ENCODE data around the gene CCNB2.
"Not testable (repeated sequence)": the region's sequence is repeated elsewhere in the genome, so short reads cannot be mapped to it uniquely, and the experiment has no call there.

Gene CCNB2

DNA sequence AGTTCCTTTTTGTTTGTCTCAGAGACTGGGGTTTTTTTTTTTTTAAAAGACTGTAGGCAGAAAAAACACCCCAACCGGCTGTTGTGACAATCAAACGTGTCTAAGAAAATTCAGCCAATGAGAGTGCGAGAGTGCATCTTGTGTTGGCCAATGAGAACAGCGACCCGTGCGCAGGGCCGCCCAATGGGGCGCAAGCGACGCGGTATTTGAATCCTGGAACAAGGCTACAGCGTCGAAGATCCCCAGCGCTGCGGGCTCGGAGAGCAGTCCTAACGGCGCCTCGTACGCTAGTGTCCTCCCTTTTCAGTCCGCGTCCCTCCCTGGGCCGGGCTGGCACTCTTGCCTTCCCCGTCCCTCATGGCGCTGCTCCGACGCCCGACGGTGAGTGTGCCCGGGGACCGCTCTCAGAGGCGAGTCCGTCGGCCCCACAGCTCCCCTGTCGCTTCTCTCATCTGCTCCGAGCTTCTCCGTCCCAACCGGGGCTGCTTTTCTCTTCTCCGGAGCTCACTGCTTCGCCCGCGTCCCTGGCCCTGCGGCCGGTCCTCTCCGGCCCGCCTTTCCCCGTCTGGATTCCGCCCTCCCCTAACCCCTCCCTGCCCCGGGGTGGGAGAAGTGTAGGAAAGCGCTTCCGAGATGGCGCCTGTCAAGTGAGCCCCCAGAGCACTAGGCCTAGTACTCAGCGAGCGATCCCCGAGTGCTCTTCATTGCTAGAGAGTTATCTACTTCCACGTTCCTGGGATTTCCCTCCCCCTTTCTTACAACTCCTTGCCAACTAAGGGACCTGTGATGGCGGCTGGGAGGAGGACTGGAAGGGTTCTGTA lies at the start of gene CCNB2:
Gene CCNB2 (plus strand): TSS at position 235 of the 821 bp plus-strand sequence. CDS start 123 bp downstream, at position 358.
- peak; percentile 92 for DNase-seq (ENCODE audit: low spot score)

DNA sequence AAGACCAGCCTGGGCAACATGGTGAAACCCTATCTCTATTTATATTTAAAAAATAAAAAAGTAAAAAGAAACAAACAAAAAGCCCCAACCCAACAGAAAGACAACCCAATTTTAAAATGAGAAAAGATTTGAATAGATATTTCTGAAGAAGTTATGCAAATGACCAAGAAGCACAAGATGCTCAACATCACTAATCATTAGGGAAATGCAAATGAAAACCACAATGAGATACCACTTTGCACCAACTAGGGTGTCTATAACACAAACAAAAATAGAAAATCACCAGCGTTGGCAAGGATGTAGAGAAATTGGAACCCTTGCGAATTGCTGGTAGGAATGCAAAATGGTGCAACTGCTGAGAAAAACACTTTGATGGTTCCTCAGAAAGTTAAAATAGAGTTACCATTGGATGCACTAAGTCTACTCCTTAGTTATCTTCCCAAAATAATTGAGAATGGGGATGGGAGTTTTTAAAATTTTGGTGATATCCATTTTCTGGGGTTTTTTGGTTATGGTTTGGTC lies 45.8 kb upstream of the CCNB2 start:
- no peak for DNase-seq (ENCODE audit: low spot score)

DNA sequence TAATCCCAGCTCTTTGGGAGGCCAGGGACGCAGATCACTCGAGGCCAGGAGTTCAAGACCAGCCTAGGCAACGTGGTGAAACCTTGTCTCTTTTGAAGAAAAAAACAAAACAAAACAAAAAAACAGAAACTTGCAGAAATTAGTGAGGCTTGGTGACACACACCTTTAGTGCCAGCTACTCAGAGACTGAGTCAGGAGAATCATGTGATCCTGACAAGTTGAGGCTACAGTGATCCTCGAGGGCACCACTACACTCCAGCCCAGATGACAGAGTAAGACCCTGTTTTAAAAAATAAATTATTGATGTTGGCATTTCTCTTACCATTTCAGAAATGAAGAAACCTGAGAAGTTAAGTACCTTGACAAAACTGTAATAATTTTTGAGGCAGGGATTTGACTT lies 44.6 kb upstream of the CCNB2 start:
- peak; percentile 26 for DNase-seq (ENCODE audit: low spot score)

DNA sequence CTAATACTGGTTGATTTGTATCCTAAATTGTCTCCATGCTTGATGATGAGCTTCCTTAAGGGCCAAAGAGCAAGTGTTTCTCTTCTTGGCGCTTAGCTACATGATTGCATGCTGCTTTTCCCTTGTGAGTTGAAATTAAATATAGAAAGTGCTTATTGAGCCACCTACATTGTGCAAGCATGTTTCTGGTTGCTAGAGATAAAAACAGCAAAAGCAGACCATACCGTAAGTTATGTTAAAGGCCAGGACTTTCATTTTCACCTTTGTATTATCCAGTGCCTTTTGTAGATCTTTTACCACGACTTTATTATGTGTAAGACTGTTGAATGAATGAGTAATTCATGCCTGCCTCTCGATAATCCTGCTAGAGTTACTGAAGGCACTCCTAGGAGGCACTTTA lies 41.9 kb upstream of the CCNB2 start:
- DNase-seq (ENCODE audit: low spot score): no peak

DNA sequence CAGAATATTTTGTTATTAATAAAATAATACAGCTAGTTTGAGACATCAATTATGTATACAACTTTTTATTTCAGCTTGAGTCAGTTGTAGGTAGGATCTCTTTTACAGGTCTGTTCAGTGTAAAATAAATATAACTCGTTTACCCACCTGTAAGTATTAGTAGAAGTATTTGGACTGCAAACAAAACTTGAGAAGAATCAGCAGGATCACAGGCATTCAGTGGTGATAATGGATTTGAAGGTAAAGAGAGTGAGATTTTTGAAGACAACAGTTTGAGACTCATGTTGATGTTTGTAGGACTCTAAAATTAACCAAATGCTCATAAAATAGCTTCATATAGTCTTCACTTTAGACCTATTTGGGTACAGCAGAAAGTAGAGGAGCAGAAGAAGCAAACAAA lies 35.5 kb upstream of the CCNB2 start:
- no peak for DNase-seq (ENCODE audit: low spot score)

DNA sequence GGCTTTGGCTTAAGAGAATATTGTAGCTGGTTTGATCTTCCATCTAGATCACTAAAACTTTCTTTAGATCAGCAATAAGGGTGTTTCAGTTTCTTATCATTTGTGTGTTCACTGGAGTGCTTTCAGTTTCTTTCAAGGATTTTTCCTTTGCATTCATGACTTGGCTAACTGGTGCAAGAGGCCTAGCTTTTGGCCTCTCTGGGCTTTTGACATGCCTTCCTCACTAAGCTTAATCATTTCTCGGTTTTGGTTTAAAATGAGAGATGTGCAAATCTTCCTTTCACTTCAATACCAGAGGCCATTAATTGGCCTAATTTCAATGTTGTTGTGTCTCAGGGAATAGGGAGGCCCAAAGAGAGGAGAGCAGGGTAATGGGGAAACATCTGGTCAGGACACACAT lies 30.3 kb upstream of the CCNB2 start:
- no peak for DNase-seq (ENCODE audit: low spot score)

DNA sequence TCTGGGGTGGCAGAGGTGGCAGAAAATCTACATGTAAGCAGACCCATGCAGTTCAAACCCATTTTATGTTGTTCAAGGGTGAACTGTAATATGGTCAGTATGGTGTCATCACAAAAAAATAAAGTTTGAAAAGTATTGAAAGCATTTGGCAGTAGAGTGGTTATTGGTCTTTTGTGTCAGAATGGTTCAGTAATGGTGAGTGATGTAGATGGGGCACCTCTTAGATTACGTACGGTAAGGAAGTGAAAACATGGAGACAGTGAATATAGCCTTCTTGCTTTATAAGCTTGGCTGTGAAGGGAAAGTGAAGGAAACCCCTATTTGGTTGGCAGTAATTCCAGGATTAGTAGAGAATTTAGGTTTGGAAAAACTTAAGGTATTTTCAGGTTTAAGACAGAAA lies 17.2 kb upstream of the CCNB2 start:
- DNase-seq (ENCODE audit: low spot score): no peak

DNA sequence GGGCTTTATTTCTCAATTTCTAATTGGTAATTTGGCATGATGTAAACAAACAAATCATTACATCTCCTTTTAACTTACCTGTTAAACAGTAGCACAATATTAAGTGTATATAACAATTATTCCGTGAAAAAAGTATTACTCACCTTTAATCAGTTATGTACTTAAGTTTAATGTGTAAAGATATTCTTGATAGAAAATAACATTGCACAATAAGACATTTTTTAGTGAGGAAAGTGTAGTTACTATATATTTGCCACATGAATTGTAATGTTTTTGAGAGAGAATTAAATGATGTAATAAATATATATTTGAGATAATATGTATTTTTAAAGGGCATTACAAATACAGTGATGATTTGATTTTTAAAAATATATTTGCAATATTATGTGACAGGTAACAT lies 10.9 kb upstream of the CCNB2 start:
- DNase-seq (ENCODE audit: low spot score): no peak

DNA sequence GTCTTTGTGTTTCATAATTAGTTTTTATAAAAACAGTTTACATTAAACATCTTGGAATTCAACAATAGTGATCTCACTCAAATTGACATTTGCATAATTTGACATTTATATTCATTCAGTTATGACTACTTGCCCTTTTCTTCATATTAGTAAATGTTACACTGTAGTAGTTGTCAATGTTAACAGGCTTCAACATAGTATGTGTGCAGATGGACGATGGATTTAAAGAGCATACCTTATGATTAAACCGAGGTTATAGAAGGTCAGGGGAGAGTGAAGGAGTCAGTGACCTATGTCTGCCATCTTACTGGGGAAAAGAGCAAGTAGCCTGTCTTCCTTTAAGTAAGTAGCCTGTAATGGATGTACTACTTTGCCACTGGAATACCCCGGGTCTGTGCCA lies 8.5 kb upstream of the CCNB2 start:
- no peak for DNase-seq (ENCODE audit: low spot score)

DNA sequence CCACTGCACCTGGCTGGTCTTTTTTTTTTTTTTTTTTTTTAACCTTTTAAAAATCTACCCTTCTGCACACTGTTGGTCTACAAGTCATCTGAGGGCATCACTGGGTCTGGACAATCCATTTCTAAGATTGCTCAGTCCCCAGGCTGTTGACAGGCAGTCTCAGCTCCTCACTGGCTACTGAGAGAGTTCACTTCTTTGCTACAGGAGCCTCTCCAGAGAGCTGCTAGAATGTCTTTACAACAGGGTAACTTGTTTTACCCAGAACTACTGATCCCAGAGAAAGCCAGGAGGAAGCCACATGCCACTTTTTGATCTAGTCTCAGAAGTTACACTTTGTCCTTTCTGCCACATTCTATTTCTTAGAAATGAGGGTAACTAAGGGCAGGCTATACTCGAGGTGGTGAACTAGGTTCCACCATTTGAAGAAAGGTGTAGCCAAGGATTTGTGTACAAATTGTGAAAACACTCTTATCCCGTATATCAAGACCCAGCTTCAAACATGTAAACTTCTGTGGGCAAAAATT lies 5.7 kb upstream of the CCNB2 start:
- no peak for DNase-seq (ENCODE audit: low spot score)

DNA sequence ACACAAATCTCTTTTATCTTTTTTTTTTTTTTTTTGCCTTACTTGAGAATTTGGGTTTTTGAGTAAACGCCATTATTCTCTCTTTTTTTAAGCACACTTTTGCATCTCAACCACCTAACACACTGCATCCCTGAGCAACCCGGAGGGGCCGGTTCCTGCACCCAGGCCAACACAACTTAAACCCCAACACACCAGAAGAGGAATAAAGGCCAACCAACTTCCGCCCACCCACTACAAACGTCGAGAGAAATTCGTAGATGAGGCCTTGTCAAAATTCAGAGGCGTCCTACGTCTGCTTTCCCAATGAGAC lies 389 bp upstream of the CCNB2 start:
- no peak for DNase-seq (ENCODE audit: low spot score)

DNA sequence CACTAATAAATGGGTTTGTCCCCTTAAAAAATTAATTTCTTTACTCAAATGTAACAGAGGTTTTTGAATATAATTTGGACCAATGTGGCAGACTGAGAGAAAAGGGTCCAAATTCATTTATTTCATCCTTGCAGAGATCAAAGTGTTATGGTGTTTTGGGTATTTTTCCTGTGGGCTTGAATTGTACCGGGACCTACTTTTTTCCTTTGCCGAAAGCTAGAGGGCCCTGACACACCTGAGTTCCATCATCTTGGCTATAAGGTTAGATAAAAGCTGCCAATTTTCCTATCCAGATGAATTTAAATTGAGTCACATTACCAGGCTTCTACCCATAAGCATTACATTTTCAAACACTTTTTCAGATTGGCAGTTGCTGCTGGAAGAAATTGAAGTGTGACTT lies 908 bp downstream of the CCNB2 start:
- DNase-seq (ENCODE audit: low spot score): no peak

DNA sequence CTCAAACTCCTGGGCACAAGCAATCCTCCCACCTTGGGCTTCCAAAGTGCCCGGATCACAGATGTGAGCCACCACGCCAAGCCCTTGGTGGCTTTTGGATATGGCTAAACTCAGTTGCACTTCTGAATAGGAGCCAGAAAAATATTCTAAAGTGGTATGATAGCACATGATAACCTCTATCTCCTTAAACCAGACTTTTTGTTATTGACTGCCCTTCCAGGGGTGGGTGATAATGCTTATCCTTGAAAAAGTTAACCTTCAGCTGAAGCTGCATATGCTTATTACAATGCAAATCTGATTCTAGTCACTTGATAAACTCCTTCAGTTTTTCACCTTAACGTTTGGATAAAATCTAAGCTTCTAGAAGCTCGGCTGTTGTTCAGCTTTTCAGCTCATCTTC lies 6.3 kb downstream of the CCNB2 start:
- DNase-seq (ENCODE audit: low spot score): no peak

DNA sequence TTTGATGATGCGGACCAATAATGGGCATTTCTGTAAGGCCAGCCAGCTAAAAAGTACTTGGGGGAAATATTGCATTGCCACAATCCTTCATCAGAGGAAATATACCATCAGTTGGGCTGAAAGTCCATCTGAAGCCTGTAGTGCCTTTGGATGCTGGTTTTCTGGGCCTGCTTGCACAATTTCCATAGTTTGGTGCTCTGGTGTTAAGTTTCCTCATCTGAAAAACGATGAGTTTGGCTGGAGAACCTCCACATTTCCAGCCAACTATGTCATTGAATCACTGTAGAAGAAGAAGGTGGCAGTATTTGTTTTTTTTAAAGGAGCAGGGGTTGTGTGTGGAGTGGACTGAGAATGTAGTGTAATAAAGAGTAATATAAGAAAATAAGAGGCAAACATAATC lies 10.1 kb downstream of the CCNB2 start:
- no peak for DNase-seq (ENCODE audit: low spot score)

DNA sequence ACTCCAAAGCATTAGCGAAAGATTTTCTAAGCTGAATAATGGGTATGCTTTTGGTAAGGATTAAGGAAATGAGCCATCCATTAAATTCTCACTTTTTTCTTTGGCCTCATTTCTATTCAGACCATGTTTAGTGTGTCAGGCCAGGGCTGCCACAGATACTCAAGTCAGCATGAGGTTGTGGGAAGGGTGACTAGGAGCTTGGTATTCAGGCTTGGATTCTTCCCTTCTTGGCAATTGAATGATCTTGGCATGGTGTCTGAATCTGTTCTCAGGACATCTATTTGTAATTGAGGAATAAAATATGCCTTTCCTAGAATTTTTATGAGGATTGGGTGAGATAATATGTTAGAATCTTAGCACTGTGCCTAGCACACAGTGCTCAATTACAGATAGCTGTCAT lies 11.2 kb downstream of the CCNB2 start:
- no peak for DNase-seq (ENCODE audit: low spot score)

DNA sequence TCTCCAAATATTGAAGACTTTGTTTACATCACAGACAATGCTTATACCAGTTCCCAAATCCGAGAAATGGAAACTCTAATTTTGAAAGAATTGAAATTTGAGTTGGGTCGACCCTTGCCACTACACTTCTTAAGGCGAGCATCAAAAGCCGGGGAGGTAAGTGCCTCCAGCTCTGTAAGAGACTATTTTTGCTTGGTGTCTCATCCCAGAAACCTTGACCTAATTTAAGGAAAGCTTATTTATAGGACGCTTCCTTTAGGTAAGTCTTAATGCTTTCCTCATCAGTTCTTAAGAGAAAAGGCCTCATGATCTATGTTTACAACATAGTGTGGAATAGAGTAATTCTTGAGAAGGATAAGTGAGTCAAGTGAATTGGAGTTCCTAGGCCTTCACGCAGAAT lies 11.8 kb downstream of the CCNB2 start:
- DNase-seq (ENCODE audit: low spot score): no peak

DNA sequence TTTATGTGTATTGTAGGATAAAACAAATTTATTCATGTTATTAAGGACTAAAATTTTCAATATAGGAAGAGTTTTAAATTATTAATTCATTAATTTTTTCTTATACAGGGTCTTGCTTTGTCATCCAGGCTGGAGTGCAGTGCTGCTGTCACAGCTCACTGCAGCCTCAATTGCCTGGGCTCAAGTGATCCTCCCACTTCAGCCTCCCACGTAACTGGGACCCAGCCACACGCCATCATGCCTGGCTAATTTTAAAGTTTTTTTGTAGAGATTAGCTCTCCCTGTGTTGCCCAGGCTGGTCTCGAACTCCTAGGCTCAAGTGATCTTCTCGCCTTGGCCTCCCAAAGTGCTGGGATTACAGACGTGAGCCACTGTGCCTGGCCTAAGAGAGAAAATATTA lies 14.7 kb downstream of the CCNB2 start:
- no peak for DNase-seq (ENCODE audit: low spot score)

DNA sequence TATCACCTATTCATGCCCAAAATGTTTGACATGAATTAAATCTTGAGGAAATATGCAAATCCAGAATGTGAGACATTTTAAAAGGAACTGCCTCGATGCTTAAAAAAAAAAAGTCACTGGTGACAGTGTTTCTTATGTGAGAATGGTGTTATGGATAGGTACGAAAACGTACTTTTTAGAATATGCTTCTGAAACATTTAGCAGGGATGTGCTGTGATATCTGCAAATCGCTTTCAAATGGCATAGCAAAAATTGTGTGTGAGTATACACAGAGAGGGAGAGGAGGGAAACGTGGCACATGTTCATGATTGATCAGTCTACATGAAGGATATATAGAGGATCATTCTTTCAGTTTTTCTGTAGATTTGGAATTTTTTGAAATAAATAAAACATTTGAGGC lies 16.0 kb downstream of the CCNB2 start:
- DNase-seq (ENCODE audit: low spot score): no peak

DNA sequence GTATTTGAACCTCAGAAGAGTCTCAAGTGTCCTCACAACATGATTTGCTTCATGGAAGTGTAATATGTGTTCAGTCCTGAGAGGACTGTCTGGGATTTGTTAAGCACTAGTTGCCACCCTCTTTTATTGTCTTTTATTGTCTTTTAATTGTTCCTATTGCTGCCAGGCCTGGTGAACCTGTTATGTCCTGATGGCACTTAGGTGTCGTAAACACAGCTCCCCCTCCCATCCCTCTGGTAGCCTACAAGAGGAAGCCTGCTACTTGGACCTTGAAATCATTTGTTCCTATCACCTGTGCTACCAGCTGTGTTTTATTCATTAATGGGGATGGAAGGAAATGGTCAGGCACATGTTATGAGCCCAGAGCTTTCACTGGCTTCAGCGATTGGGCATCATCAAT lies 19.3 kb downstream of the CCNB2 start:
- DNase-seq (ENCODE audit: low spot score): no peak

DNA sequence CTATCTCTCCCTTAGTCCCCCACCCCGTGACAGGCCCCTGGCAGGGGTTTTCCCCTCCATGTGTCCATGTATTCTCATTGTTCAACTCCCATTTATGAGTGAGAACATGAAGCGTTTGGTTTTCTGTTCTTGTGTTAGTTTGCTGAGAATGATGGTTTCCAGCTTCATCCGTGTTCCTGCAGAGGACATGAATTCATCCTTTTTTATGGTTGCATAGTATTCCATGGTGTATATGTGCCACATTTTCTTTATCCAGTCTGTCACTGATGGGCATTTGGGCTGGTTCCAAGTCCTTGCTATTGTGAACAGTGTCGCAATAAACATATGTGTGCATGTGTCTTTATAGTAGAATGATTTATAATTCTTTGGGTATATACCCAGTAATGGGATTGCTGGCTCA lies 20.7 kb downstream of the CCNB2 start:
- DNase-seq (ENCODE audit: low spot score): not testable (repeated sequence)

DNA sequence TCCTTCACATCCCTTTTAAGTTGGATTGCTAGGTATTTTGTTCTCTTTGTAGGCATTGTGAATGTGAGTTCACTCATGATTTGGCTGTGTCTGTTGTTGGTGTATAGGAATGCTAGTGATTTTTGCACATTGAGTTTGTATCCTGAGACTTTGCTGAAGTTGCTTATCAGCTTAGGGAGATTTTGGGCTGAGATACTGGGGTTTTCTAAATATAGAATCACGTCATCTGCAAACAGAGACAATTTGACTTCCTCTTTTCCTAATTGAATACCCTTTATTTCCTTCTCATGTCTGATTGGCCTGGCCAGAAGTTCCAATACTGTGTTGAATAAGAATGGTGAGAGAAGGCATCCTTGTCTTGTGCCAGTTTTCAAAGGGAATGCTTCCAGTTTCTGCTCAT lies 22.3 kb downstream of the CCNB2 start:
- DNase-seq (ENCODE audit: low spot score): not testable (repeated sequence)

DNA sequence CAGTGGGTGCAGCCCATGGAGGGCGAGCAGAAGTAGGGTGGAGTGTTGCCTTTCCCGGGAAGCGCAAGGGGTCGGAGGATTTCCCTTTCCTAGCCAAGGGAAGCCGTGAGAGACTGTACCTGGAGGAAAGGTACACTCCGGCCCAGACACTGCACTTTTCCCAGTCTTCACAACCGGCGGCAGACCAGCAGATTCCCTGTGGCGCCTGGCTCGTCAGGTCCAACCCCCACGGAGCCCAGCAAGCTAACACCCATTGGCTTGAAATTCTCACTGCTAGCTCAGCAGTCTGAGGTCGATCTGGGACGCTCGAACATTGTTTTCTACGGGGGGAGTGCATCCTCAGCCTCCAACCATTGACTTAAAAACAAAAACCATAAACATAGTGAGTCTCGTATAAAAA lies 26.5 kb downstream of the CCNB2 start:
- no peak for DNase-seq (ENCODE audit: low spot score)

DNA sequence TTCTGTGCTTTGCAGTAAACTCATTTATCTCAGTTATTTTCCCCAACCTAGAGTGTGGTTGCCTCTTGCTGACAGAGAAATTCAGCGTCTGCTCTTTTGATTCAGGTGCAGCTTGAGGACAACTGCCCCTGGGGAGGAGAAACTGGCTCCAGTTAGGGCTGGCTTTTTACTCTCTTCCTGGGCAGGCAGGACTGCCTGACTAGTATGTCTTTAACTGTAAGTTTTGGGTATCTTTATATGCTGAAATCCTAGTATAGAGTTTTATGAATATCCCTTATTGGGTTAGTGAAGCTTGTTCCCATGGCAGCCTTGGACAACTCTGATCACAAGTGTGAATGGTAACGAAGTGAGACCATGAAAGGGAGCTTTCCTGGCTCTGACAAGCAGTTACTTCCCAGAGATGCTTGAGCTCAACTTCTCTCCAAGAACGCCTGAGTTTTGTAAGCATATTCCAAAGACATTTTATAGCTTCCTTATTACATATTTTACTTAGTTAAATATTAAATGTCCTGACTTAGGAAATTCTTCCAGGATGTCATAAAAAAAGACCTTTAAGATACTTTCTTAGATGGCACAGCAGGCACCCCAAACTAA lies 27.1 kb downstream of the CCNB2 start:
- DNase-seq (ENCODE audit: low spot score): no peak

All from kidney tubule cell (primary cell).